ENCODE results near the gene FSTL4.

The FSTL4 gene

DNA sequence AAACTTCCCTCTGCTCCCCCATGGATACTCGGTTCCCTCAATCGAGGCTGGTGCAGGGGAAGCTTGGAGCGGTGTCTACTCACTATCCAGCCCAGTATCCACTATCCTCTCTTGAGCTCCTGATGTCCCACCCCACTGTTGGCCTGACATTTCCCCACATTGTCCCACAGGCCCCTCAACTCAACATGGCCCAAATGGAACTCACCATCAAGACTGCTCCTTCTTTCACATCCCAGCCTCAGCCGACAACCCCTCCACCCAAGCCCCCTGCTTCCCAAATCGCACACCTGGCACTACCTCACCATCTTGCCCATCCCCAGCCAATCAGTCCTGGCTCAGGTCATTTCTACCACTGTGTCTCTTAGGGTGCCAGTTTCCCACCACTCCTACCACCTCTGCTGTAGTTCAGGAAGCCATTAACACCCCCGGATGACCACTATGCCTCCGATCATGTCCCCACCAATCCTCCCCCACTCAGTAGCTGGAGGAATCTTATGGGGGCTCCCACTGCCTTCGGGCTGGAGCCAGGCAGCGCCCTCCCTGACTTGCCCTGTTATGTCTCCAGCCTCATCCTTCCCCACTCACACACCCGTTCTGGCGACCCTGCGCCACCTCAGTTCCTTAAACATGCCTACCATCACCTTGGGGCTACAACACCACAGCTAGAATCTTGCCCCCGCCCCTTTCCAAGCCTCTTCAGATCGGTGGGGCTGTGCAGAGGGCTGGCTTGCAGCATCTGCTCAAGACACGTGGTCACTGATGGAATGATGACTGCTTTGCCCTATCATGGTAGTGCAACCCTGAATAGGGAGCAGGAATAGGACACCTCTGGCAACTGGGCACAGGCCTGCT is 273.6 kb downstream of the FSTL4 start:
- no peak for DNase-seq (ENCODE audit: low read depth)

DNA sequence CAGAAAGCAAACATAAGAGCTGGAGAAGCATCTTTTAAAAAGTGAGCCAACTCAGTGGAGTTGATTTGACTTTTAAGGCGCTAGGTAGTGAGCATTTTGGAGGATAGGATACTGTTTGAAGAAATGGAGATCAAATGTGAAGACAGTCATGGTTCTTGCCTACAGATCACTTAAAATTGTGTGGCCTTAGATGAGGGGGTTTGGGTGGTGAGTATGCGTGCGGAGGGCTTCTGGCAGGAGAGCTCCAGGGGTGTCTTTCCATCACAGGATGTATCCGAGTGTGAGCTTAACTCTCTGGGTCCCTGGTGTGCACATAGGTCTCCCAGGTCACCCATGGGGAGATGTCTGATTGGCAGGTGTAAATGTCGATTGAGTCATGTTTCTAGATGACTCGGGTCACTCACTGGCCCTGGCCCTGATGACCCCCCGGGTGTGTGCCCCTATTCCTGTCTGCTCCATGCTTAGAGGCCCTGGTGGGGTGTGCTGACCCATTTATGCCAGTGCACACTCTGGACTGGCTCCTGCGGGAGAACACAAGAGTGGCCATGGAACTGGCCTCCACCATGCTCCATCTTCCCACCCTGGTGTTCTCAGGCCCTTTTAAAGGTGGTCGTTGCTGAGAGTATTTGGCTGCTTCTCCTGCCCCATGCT is 274.4 kb downstream of the FSTL4 start:
- no peak for DNase-seq (ENCODE audit: low read depth)

DNA sequence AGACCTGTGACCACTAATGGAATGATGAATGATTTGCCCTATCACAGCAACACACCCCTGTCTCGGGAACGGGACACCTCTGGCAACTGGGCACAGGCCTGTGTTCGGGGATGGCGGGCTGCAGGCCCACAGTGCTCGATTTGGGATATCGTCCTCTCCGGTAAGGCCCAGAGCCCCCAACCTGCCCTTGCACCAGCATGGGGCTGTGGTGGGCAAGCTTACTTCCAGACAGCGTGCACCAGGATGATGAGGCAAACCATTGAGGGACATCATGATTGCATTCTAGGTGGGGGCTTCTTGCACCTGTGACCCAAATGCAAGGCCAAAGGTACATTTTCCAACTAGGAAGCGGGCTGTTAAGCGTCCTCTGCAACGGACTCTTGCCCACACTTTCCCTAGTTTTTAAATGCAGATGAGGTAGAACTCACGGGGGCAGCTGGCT is 275.4 kb downstream of the FSTL4 start:
- no peak for DNase-seq (ENCODE audit: low read depth)

DNA sequence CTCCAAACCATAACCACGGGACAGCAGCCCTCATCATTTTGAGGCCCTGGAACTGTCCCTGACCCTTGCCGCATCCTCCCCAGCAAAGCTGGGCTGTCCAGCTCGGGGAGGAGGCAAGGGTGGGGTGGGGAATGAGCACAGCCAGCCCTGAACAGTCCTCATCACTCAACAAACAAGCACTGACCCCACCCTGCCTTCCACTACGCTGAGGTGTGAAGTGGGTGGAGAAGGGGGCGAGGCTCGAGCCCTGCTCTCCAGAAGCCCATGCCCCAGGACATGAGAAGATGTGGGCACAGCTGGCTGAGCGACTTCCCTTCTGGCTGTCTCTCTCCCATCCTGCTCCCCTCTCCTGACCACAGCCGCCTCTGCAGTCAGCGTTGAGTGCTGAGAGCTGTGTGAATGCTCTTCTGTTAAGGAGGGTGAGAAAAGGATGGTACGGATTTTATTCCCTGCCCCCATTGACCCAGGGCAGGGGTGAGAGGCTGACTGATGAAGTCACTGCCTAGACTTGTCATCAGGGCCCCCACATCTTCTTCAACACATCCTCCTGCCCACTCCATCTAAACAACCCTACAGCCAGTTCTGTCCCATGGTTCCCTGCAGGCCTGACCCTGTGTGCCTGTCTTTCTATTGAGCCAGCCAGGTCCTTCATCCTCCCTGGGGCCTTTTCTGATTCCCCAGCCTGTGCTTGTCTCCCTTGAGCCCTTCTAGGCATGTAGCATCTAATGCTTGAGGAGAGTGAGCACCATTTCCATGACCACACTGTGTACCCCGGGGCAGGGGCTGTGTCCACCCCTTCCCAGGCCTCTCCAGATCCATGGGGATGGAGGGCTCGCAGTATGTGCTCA is 276.0 kb downstream of the FSTL4 start:
- DNase-seq (ENCODE audit: low read depth) = no peak

GRCh38 chr5:133334796-133335639 is 277.3 kb downstream of the FSTL4 start:
- DNase-seq (ENCODE audit: low read depth) = no peak

DNA sequence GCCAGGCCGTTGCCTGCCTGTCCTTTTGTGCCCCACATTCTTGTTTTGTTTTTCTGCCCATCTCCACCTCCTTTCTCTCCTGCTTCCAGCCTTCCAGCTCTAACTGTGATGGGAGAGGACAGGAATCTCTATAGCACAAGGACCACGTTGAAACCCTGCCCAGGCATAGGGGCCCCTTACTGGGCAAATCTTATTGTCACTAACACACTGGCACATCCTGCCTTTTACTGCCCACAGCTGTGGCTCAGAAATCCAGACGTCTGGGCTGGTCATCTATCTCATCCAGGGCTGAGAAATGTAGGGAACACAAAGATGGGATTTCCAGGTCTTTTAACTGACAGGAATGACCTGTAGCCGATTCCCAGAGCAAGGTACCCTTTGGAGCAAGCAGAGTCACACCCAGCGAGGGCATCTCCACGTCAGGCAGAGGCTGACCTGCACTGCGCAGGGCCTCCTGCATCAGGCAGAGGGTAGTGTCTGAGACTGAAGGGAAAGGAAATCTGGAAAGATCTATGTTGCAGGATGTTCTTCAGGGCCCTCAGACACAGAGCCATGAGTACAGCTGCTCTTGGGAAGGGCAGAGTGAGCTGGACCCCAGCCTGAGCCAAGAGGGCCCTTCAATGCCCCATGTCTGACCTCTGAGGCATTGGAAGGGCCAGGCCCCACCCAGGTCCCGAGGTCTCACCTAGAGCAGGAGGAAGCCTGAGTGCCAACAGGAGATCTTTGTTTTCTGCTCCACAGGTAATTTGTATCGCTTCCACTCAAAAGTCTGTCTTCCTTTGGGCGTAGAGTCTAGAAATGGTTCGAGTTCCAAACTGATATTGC is 278.8 kb downstream of the FSTL4 start:
- DNase-seq (ENCODE audit: low read depth) = no peak

GRCh38 chr5:133332439-133333024 is 279.8 kb downstream of the FSTL4 start:
- no peak for DNase-seq (ENCODE audit: low read depth)

- no peak for DNase-seq (ENCODE audit: low read depth)
These were observed 280.4 kb downstream of the FSTL4 start for GRCh38 chr5:133331941-133332340.

DNA sequence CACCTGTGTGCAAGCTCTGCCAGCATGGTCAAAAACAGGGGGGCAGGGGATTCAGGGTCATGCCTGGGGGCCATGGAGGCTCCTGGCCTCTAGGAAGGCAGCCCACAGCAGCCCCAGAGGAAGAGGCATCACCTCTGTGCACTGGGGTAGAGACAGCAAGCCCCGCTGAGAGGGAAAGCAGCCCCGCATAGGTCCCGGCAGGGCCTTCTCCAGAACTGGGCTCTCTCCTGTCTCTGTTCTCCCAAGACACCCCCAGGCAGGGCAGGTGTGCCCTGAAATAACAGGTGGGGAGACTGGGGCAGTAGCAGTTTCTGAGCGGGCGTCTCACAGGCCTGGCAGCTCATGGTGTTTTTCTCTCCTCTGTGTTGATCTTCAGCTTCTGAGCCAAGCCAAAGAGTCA is 281.4 kb downstream of the FSTL4 start:
- DNase-seq (ENCODE audit: low read depth) = no peak

DNA sequence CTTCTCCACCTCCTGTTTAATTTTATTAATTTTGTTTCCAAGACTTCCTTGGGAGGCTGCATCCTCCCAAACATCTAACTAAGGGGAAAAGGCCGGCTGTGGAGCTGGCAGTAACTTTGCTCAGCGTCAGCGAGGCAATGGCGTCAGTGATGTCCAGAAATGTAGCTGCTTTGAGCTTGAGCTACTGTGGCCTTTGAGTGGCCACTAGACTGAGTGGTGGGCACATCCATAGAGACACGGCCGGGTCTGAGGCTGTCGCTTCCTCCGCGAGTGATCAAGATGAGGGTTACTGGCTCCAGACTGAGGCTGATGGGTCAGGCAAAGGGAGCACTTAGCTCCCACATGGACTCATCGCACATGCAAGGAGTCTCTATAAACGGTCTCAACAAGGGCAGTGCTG is 283.5 kb downstream of the FSTL4 start:
- no peak for DNase-seq (ENCODE audit: low read depth)

DNA sequence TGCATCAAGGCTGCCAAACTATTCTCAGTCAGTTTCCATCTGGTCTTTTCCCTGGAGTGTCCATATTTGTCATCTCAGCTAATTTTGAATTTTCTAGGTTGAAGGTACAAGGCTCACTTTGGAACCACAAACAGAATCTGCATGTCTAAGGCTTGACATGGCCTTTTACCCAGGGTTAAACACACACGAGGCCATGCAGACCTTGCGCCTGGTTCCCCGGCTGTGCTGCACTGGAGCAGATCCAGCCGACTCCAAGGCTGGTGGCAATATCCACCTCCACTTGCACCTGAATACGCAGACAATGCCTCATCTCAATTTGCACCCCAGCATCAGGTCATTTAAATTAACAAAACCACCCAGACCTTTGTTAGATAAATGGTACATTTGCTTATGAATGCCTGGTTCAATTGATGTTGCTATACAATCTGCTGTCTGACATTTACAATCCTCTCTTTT is 284.4 kb downstream of the FSTL4 start:
- no peak for DNase-seq (ENCODE audit: low read depth)

GRCh38 chr5:133326361-133326760 is 286.0 kb downstream of the FSTL4 start:
- no peak for DNase-seq (ENCODE audit: low read depth)

DNA sequence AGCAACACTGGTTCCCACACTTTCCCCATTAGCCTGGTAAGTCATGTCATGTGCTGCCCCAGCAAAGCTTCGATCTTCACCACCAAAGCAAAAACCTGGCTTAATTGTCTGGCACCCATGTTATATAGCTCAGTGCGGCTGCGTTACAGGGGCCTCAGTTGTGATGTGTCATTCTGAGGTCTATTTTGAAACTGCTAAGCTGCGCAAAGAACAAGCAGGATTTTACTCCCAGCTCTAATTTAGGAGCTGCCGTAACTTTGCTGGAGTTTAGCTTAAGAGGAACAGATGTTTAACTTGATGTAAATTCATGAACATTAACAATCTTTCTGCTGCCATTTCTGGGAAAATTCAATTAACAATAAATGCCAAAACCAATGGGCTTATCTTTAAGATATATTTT is 286.5 kb downstream of the FSTL4 start:
- no peak for DNase-seq (ENCODE audit: low read depth)

DNA sequence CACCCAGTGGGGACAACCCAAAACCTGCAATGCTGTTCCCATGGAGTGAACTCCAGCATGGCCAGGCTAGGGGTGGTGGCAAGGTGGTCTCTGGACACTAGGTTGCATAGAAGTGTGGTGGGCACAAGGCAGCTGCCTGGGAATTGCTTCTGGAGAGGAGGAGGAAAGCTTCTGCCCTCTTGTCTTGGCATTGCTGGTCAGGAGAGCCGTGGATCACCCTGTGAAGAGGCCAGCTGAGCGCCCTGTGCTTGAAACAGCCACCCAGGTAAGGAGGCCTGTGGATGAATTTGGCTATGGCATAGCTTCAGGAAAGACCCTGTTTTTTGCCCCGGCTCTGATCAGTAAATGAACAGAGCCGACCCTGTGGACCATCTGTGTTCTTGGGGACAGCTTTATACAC is 287.4 kb downstream of the FSTL4 start:
- DNase-seq (ENCODE audit: low read depth) = no peak

DNA sequence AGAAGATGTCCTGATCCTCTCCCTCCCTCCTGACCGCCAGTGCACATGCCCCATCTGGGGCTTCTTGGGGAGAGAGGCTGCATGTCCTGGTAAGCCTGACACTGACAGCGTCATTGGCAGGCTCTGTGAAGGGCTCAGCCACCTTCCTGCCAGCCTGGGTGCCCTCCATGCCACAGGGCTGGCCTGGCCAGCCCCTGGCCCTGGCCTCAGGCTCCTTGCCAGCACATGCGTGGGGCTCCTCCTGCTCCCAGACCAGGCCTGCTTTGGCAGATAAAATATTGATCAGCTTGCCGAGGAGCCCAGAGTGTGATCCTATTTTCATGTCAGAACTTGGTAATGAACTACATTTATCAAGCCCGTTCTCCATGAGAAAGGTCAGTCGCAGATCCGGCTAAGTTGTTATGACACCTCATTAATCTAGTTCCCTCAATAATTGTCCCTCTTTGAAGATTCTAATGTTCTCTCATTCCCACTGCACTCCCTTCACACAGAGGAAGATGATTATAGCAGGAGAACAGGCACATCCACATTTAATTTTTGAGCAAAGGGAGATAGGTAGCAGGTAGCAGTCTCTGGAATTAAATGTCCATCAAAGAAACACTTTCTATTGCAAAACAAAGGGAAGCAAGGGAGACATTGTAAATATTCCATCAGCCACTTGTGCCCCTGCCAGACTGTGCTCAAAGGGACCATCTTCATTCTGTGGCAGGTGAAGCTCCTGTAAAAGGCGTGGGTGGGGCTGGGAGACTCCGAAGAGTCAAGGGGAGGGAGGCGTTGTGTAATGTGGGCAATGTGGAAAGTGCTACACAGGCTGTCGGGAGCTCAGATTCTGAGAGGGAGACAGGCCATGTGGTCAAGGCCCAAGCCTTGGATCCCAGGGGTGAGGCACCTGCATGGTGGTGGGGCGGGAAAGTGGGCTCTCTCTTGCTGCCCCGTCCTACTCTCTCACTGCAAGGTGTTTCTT is 288.6 kb downstream of the FSTL4 start:
- DNase-seq (ENCODE audit: low read depth) = no peak

DNA sequence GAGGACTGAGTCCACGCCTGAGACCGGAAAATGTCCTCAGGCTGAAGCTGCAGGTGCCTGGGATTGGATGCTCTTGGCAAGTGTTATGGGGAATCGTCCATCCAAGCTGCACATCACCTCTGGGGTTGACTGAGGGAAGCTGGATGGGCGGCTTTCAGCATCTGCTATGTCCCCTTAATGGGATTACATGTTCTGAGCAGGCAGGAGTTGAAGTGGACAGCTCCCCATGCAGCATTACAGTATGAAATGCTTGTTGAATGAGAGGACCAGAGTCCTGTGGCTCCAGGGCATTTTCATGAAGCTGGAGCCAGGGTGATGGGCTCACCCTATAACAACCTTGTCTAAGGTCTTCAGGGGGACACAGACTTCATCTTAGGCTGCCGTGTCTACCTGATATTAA is 289.6 kb downstream of the FSTL4 start:
- DNase-seq (ENCODE audit: low read depth) = no peak

DNA sequence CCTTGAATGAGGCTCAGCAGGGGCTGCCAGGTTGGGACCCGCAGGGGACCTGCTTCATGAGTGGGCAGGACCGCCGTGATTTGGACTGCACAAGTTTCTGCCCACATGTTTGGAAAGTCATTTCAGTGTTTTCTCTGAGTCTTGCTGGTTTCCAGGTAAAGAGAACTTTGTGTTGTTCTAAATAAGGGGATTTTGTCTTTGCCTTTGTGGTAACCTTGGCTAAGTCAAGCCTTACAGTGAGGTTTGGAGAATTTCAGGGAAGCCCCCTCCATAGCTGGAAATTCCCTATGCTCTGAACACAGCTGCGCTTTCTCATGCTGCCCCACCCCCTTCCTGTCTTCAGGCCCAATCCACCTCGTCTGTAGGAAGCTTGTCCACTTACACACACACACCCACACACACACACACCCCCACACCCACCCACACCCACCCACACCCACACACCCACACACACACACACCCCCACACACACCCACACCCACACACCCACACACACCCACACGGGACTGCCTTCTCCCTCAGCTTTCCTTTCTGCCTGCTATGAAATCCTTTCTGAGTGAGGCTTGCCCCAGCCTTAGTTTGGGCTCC is 290.4 kb downstream of the FSTL4 start:
- DNase-seq (ENCODE audit: low read depth) = no peak

- no peak for DNase-seq (ENCODE audit: low read depth)
These were observed 291.0 kb downstream of the FSTL4 start for GRCh38 chr5:133321286-133321832.

All from activated T-helper 1 cell treated with Interleukin-2 at 50 U/mL for 16 hours (primary cell).